SK-N-MC (cell line): Measurements from ENCODE around the gene TNFRSF8.

ENCODE experiments used
- EZH2 ChIP-seq: fragments of 200-600 bp; sonication (generic); IDR thresholded peaks from one replicate; pipeline ENCODE4 v1.6.1; 2017; ENCODE audit warnings: antibody characterized with exemption
- FOXP2 ChIP-seq: optimal IDR thresholded peaks from 2 replicates; pipeline ENCODE3; 2011; ENCODE audit warnings: mild to moderate bottlenecking, moderate library complexity; ENCODE audit not compliant: insufficient read depth; ENCODE audit errors: extremely low read length, control extremely low read depth
- POLR2AphosphoS5 ChIP-seq: IDR thresholded peaks from 2 replicates; pipeline ENCODE4 v1.6.1; 2012; ENCODE audit warnings: mild to moderate bottlenecking, low read depth, low read length, borderline replicate concordance

GRCh38 chr1:12134716-12135115, 71.6 kb downstream of the TNFRSF8 start:
- TF ChIP-seq EZH2 (no peak), POLR2AphosphoS5 (no peak), FOXP2 (no peak)
